MM.1S (cell line): Measurements from ENCODE around the gene PDSS2.

Source experiments
- EZH2phosphoT487 ChIP-seq: fragments of 300-600 bp; sonication (generic); IDR thresholded peaks from 2 replicates; pipeline ENCODE4 v1.6.1; 2018; ENCODE audit warnings: antibody characterized with exemption, low read length
- TF ChIP-seq, protein P1 (sequence below): fragments of 300-600 bp; sonication (generic); IDR thresholded peaks from 2 replicates; pipeline ENCODE4 v1.5.1; 2016; ENCODE audit warnings: antibody characterized with exemption, low read length, mixed read lengths

- TF ChIP-seq, protein P1, sequence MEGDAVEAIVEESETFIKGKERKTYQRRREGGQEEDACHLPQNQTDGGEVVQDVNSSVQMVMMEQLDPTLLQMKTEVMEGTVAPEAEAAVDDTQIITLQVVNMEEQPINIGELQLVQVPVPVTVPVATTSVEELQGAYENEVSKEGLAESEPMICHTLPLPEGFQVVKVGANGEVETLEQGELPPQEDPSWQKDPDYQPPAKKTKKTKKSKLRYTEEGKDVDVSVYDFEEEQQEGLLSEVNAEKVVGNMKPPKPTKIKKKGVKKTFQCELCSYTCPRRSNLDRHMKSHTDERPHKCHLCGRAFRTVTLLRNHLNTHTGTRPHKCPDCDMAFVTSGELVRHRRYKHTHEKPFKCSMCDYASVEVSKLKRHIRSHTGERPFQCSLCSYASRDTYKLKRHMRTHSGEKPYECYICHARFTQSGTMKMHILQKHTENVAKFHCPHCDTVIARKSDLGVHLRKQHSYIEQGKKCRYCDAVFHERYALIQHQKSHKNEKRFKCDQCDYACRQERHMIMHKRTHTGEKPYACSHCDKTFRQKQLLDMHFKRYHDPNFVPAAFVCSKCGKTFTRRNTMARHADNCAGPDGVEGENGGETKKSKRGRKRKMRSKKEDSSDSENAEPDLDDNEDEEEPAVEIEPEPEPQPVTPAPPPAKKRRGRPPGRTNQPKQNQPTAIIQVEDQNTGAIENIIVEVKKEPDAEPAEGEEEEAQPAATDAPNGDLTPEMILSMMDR, result no peak
- no peak for TF ChIP-seq EZH2phosphoT487
Observed at GRCh38 chr6:107398001-107398400, 61.4 kb downstream of the PDSS2 start.
